ENCODE data around the gene DUSP7.

The DUSP7 gene

DNA sequence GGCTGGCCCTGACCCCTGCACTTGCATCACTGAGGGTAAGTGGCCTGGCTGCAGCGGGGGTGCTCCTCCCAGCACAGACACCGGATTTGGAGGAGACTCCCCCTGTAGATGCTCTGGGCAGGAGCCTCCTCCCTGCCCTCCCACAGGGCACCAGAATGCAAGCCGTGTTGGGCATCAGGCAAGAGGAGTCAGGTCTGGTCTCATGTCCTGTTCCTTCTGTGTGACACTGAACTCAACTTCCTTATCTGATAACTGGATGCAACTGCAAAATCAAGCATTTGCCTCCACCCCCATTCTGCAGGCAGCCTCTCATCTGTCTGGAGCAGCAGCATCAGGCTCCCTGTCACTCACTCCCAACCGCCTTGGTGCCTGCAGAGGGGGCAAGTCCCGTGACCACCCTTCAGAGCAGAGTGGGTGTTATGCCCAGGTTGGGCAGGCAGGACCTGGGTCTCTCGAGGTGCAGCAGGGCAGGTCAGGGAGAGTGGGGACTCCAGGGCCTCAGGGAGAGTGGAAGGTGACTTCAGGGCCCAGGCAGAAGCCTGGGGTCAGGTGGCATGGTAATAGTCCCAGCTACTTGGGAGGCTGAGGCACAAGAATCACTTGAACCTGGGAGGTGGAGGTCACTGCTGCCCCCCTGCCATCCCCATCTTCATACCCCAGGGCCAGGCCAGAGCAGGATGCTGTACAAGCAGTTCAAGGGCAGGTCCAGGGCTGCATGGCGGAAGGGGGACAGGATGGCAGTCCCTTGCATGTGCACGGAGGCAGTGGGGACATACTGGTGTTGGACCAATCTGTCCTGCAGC is 50.2 kb downstream of the DUSP7 start:
- no peak for DNase-seq (ENCODE audit: low spot score)

DNA sequence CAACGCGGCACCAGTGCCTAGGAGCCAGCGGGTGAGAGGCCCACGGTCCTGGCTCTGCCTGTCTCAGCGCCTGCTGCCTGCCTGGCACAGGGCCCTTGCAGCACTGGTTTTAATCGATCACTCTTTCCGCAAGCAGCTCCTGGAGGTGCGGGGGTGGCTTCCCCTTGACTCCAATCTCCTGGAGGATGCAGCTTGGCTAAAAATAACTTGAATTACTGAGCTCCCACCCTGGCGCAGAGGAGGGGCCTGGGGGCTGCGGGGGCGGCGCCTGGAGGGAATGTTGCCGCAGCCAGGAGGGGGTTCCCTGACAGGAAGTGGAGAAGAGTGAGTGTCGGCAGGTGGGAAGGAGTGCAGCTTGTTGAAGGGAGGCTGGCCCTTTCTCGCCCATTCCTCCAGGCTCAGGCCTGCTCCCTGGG is 50.8 kb downstream of the DUSP7 start:
- peak; percentile 80 for DNase-seq (ENCODE audit: low spot score)

DNA sequence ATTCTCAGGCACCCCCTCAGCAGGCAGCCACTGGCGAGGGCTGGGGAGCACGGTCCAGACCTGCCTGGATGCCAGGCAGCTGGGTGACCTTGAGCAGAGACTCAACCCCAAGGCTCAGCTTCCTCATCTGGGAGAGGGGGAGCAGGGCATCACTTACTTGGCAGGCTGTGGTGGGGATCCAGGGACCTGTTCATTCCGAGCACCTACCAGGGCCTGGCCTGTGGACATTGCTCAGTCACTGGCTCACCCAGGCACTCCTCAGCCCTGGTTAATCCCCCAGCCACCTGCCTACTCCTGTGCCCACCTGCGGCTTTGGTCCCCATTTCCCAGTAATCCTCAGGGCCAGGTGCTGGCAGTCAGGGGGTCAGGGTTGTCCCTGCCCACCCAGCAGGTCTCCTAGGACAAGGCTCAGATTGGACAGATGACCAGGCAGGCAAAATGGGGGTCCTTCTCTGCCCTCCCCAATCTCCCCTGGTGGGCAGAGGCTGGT is 51.4 kb downstream of the DUSP7 start:
- DNase-seq (ENCODE audit: low spot score) = no peak

DNA sequence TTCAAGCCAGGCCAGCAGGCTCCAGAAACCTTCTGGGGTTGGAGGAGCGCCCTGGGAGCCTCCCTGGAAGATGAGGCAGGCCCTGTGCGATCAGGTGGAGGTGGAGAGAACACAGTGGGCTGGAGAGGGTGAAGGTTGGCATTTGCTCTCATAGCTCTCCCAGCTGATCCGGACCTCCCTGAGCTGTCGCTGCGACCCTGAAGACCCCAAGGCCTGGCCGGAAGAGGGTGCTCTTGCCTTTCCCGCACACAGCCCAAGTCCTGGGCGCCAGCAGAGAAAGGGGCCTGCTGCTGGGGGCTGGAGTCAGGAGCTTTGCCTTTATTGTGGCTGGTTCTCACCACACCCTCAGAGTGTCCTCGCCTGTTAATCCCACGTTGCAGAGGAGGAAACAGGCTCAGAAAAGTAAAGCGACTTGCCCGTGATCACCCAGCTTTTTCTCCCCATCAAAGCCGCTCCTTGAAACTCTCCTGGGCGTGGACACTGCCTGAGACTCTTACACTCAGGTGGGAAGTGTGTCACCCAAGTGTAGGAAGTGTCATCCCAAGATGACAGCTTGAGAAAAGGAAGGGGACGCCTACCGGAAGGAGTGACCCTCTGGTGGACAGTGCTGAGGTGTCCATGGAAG is 52.1 kb downstream of the DUSP7 start:
- no peak for DNase-seq (ENCODE audit: low spot score)

DNA sequence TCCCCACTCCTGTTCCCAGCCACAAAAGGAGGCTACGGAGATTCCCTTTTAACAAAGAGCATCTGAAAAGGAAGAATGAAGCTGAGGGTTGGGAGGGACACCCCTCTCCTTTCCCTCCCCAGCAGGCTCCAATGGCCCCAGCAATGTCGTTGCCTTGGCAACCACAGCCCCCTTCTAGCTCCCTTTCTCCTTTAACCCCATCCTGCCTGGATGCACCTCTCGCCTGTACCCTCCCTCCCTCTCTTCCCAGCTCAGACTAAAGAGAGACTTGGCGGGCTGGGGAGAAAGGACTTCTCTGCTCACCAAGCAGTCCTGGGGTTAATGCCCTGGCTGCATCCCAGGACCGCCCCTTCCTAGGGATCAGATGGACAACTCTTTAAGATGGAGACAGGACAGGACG is 53.6 kb downstream of the DUSP7 start:
- DNase-seq (ENCODE audit: low spot score) = no peak

DNA sequence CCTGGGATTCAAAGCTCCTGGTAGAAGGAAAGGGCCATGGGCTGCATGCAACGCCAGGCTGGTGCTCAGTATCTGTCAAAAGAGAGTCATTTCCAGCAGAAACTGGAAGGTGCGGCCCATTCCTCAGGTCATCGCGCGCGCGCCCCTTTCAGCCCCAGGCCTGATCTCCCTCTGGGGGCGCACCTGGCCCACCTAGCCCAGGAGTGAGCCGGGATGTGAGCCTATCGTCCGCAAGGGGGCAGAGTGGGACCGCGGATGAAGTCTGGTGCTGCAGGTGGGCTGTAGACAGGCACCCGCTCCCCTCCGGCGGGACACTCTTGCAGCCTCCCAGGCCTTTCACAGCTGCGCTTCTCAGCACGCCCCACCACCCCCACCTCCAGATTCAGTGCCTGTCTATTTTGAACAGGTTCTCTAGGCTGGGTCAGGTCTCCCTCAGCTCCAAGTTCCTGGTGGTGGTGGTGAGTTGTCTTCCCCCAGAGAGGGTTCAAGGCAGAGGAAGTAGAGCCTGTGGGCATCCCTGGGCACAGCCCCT is 54.9 kb downstream of the DUSP7 start:
- DNase-seq (ENCODE audit: low spot score) = peak; percentile 89

DNA sequence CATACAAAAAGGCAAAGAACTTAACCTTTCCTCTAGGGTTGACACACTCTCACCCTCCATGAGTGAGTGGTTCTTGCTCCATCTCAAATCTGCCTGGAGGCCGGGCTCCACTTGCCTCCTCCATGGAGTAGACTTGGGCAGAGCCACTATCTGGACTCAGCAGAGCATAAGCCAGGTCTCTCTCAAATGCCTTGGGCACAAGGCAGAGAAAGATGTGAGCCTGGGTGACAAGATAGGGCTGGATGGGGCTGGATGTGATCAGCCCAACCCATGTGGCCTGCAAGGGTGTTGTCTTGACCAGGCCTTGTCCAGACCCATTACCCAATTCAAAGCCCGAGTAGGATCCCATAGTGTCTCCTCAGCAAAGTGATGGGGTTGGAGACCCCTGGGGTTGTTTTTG is 56.5 kb downstream of the DUSP7 start:
- no peak for DNase-seq (ENCODE audit: low spot score)
